HG03280 (cell line): ENCODE measurements around the gene ZNF790.

Source experiments
- ATAC-seq: cut with Tn5 transposase; IDR thresholded peaks from one replicate; pipeline ENCODE4 v1.9.1; 2021; ENCODE audit warnings: mild to moderate bottlenecking, moderate library complexity; ENCODE audit not compliant: unreplicated experiment

The ZNF790 gene

GRCh38 chr19:36772311-36773222 lies 65.6 kb downstream of the ZNF790 start, which contains the start of gene ZNF850:
Gene ZNF850 (minus strand): TSS chr19:36772807. CDS start chr19:36762606, 10,201 bp downstream.
- ATAC-seq = peak; percentile 96

GRCh38 chr19:36771261-36772231 lies 66.6 kb downstream of the ZNF790 start:
- ATAC-seq = no peak
